Pons (tissue), 1 donor: ENCODE results near the gene HDHD5.

ENCODE experiments used
- DNase-seq: peaks from one replicate; pipeline ENCODE4 v3.0.0-alpha.2; 2016; ENCODE audit warnings: low spot score

Gene HDHD5

GRCh38 chr22:17105143-17106129 lies 53.6 kb downstream of the HDHD5 start:
- no peak for DNase-seq

- no peak for DNase-seq
Measured at GRCh38 chr22:17104336-17104935, 54.6 kb downstream of the HDHD5 start.

GRCh38 chr22:17103351-17103750 lies 55.7 kb downstream of the HDHD5 start:
- no peak for DNase-seq

GRCh38 chr22:17102297-17102667 lies 56.8 kb downstream of the HDHD5 start:
- DNase-seq: no peak

GRCh38 chr22:17101475-17102296 lies 57.4 kb downstream of the HDHD5 start:
- no peak for DNase-seq

GRCh38 chr22:17100621-17101020 lies 58.5 kb downstream of the HDHD5 start:
- no peak for DNase-seq

GRCh38 chr22:17098379-17098819 lies 60.7 kb downstream of the HDHD5 start:
- DNase-seq: peak; percentile 82

- no peak for DNase-seq
Measured at GRCh38 chr22:17097701-17098100, 61.4 kb downstream of the HDHD5 start.

GRCh38 chr22:17097062-17097461 lies 62.0 kb downstream of the HDHD5 start:
- DNase-seq: no peak

GRCh38 chr22:17096071-17096470 lies 63.0 kb downstream of the HDHD5 start:
- no peak for DNase-seq

GRCh38 chr22:17095538-17095937 lies 63.5 kb downstream of the HDHD5 start:
- DNase-seq: no peak

- no peak for DNase-seq
Measured at GRCh38 chr22:17093081-17093480, 66.0 kb downstream of the HDHD5 start.

- no peak for DNase-seq
Measured at GRCh38 chr22:17091851-17092250, 67.2 kb downstream of the HDHD5 start.

- DNase-seq: no peak
Measured at GRCh38 chr22:17090550-17090949, 68.5 kb downstream of the HDHD5 start.
